GM10248 (cell line): ENCODE results near the gene PRKACG.
A peak's percentile ranks its signal among the peaks of the same experiment; 100 is the strongest.

ENCODE experiments used
- CTCF ChIA-PET: fragments of 300-600 bp; sonication (Branson Sonifier 250); formaldehyde crosslinking; extraction: SDS; loops from one replicate; lab custom pipeline; 2021; ENCODE audit warnings: antibody characterized with exemption; lab: Yijun Ruan, JAX
- POLR2A ChIA-PET: fragments of 350-650 bp; sonication (Branson Sonifier 250); formaldehyde crosslinking; extraction: SDS; loops from one replicate; lab custom pipeline; 2020; ENCODE audit warnings: antibody characterized with exemption; lab: Yijun Ruan, JAX
- DNase-seq: peaks from one replicate; pipeline ENCODE4 v3.0.0; 2012; ENCODE audit errors: extremely low spot score
- TF ChIP-seq, protein P1 (sequence below): IDR thresholded peaks from 2 replicates; pipeline ENCODE4 v1.5.1; 2012; ENCODE audit warnings: mild to moderate bottlenecking, low read depth; ENCODE audit errors: extremely low read depth, missing control alignments, control extremely low read depth

PRKACG gene

DNA sequence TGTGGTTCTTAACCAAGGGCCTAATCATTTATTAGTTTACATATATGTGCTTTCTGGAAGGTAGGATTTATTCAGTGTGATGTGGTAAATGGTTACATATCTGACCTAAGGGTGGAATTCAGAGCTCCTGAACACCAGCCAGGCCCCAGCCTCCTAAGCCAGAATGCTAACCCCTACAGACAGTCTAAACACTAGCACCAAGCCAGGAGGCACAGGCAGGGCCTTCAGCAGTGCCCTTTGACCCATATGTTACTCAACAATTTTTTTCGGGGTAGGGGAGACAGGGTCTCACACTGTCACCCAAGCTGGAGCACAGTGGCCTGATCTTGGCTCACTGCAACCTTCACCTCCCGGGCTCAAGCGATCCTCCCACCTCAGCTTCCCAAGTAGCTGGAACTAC, 40.3 kb downstream of the PRKACG start:
- ChIA-PET CTCF (interaction anchor here (0.8 to 5.8 kb wide), 11 partner anchors 8 to 406 kb away, joined by 3 to 34 read pairs (median 4); no protein-coding TSS in a partner anchor), POLR2A (interaction anchor here (2.0 kb wide), 1 partner anchor 9 kb away, joined by 9 read pairs; no protein-coding TSS in a partner anchor)
- DNase-seq = no peak
- TF ChIP-seq, protein P1, sequence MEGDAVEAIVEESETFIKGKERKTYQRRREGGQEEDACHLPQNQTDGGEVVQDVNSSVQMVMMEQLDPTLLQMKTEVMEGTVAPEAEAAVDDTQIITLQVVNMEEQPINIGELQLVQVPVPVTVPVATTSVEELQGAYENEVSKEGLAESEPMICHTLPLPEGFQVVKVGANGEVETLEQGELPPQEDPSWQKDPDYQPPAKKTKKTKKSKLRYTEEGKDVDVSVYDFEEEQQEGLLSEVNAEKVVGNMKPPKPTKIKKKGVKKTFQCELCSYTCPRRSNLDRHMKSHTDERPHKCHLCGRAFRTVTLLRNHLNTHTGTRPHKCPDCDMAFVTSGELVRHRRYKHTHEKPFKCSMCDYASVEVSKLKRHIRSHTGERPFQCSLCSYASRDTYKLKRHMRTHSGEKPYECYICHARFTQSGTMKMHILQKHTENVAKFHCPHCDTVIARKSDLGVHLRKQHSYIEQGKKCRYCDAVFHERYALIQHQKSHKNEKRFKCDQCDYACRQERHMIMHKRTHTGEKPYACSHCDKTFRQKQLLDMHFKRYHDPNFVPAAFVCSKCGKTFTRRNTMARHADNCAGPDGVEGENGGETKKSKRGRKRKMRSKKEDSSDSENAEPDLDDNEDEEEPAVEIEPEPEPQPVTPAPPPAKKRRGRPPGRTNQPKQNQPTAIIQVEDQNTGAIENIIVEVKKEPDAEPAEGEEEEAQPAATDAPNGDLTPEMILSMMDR = no peak

DNA sequence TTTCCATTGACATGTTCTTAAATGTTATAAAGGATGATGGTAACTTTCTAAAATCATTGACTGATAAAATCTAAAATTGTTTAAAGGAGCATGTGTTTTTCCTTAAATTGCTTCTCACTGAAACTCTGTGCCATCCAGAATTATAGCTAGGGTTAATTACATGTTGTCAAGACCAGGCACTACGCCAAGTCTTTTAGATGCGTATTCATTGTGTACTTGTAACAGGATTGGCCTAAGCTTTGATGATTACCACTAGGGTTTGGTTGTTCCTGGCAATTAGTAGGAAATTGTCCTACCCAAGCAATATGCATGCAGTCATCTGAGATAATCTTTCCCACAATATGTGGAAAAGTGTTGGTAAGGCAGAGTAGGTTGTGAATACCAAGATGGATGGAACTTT, 43.8 kb downstream of the PRKACG start:
- POLR2A ChIA-PET = no interaction called here

DNA sequence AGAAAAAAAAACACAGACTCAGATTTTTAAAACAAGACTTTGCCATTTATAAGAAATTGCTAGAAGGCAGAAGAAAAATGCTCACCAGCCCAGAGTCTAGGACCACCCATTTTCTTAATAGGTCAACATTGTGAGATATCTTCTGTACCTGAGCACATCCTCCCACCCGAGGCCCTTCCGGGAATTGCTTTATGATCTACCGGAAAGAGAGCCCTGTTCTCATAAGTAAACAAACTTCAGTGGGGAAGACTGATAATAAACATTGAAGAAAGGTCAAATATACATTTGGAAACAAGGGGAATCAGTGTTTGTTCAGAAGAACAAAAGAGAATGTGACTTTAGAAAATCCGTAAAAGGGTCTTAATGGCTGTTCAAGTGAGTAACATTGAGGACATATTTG, 44.4 kb downstream of the PRKACG start:
- TF ChIP-seq, protein P1 = no peak
- ChIA-PET CTCF (no interaction called here), POLR2A (no interaction called here)
- DNase-seq = no peak

More for the DNA sequence above, 43.8 kb downstream of the PRKACG start:
- TF ChIP-seq, protein P1 = no peak
- CTCF ChIA-PET = no interaction called here
- DNase-seq = no peak

DNA sequence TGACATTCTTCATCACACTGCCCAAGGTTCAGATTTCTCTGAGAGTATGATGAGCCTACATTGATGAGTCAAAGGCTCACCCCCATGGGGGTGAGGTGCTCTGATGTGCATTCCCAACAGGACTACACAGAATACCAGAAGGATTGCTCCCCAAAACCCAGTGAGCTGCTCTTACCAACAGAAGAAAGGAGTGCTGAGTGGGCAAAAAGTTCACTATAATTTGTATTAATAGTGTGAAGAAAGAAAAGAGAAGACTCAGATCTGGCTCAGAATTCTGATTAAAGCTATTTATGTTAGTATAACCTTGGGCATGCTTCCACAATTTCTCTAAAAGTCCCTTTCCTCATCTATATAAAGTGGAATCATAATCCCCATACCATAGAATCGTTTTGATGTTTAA, 46.1 kb downstream of the PRKACG start:
- DNase-seq = no peak
- CTCF ChIA-PET = interaction anchor here (0.9 to 2.9 kb wide), 10 partner anchors 10 to 123 kb away, joined by 3 to 14 read pairs (median 4); no protein-coding TSS in a partner anchor
- POLR2A ChIA-PET = no interaction called here

DNA sequence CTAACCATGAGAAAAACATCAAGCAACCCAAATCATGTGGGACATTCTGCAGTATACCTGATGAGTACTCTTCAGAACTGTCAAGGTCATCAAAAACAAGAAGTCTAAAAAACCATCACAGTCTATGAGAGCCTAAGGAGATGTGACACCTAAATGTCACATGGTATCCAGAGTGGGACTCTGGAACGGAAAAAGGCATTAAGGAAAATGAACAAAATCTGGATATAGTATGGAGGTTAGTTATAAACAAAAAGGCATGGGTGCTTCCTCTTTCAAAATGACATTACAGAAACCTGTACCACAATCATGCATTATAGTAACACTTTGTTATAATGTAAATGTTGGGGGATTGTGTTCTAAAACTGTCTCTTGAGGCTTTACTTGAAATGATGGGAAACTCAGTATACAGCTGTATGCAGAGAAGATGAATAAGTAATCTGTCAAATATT, 47.4 kb downstream of the PRKACG start:
- DNase-seq = peak; percentile 59
- POLR2A ChIA-PET = interaction anchor here (0.9 kb wide), 1 partner anchor 18 kb away, joined by 3 read pairs; no protein-coding TSS in a partner anchor
- TF ChIP-seq, protein P1 = no peak
- CTCF ChIA-PET = interaction anchor here (1.0 to 2.9 kb wide), 5 partner anchors 9 to 30 kb away, joined by 4 to 14 read pairs (median 5); no protein-coding TSS in a partner anchor

More for the DNA sequence above, 46.1 kb downstream of the PRKACG start:
- TF ChIP-seq, protein P1 = no peak

DNA sequence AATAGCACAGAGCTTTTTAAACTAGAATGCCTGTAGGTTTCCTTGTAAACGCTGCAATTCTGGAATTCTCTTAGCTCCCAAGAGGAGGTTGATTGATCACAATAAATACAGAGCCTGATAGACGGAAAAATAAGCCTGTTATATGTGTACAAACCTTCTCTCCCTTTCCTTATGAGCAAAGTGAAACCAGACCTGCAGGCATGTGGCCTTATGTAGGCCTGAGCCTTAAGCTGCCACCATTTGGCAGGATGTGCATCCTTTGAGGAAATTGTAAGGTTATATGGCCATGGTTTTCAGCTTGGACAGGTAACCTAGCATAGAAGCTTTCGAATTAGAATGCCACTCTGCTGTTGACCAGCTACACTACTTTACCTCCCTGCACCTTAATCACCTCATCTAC, 49.1 kb downstream of the PRKACG start:
- DNase-seq = no peak
- TF ChIP-seq, protein P1 = no peak
- ChIA-PET POLR2A (interaction anchor here (1.9 kb wide), 1 partner anchor 10 kb away, joined by 9 read pairs; no protein-coding TSS in a partner anchor), CTCF (interaction anchor here (1.0 to 4.9 kb wide), 10 partner anchors 9 to 397 kb away, joined by 3 to 44 read pairs (median 4); no protein-coding TSS in a partner anchor)
